GM21717 (cell line): ENCODE results near the gene PHKG2.
A peak's percentile ranks its signal among the peaks of the same experiment; 100 is the strongest.
"Not testable (repeated sequence)": the region's sequence is repeated elsewhere in the genome, so short reads cannot be mapped to it uniquely, and the experiment has no call there.

Experiments
- ATAC-seq: cut with Tn5 transposase; IDR thresholded peaks from one replicate; pipeline ENCODE4 v1.9.1; 2021; ENCODE audit warnings: mild to moderate bottlenecking, moderate library complexity; ENCODE audit not compliant: unreplicated experiment

Gene PHKG2

GRCh38 chr16:30747799-30748633 is at the start of gene PHKG2:
Gene PHKG2, plus strand, starts transcription at chr16:30748425. Its CDS starts 396 bp downstream, at chr16:30748821.
- ATAC-seq, result peak; percentile 89

- peak; percentile 30 for ATAC-seq
Measured at GRCh38 chr16:30698816-30699614, 49.2 kb upstream of the PHKG2 start, which contains the start of gene SRCAP. Gene SRCAP, plus strand, starts transcription at chr16:30699171. Its CDS starts 1,654 bp downstream, at chr16:30700825.

GRCh38 chr16:30699615-30700099 is 48.6 kb upstream of the PHKG2 start:
- no peak for ATAC-seq

GRCh38 chr16:30700491-30700890 is 47.7 kb upstream of the PHKG2 start:
- no peak for ATAC-seq

DNA sequence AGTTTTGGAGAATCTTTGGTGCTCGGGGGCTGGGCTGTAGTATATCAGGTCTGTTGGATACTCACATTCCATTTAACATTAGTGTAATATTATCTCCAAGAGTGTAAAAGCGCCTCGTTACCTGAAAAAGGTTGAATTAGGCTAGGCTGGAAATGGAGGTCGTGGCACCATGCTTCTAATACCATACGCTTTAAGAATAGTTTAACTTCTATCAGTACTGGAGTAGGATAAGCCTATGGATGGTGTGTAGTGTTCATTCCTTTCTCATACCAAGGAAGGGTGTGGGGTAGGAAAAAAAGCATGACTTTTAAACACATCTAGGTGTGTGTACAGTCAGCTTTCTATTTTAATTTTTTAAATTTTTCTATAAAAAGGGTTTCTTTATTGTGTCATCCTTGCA is 47.3 kb upstream of the PHKG2 start:
- no peak for ATAC-seq

GRCh38 chr16:30703071-30703470 is 45.2 kb upstream of the PHKG2 start:
- not testable (repeated sequence) for ATAC-seq

GRCh38 chr16:30703971-30704370 is 44.3 kb upstream of the PHKG2 start:
- no peak for ATAC-seq

- no peak for ATAC-seq
Measured at GRCh38 chr16:30706046-30706445, 42.2 kb upstream of the PHKG2 start.

DNA sequence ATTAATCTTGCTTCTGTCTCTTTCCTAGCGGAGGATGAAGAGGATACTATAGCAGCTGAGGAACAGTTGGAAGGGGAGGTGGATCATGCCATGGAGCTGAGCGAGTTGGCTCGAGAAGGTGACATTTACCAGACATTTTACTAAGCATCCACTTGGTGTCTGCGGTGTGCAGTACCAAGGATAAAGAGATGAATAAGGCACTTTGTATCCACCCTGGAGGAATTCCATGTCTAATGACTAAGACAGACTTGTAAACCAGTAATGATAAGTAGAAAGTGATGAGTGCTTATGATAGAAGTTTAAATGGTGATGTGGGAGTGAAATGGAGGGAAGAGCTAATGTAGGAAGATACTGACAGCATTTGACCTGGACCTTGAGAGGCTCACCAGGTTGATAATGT is 37.3 kb upstream of the PHKG2 start:
- no peak for ATAC-seq

- ATAC-seq, result no peak
Measured at GRCh38 chr16:30711712-30712111, 36.5 kb upstream of the PHKG2 start.

DNA sequence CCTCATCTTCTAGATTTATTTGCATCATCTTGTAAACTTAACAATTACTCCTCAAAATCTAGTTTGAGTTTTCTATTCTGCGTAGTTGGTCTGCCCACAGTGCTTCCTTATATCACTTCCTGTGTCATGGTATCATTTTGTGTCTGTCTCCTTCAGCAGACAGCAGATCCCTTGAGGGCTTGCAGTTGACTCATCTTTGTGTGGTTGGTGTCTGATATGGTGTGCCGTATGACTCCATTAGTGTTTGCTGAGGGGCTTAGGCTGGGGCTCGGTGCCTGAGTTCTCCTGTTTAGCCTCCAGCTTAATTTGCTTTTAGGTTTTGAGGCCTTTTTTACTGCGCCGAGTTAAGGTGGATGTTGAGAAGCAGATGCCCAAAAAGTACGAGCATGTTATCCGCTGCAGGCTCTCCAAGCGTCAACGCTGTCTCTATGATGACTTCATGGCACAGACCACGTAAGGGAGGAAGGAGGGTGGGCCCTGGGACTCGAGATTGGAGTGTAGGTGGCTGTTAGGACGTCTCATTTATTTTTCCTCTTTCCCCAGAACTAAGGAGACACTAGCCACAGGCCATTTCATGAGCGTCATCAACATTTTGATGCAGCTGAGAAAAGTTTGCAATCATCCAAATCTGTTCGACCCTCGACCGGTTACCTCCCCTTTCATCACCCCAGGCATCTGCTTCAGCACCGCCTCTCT is 32.3 kb upstream of the PHKG2 start:
- ATAC-seq, result no peak

GRCh38 chr16:30720086-30720485 is 28.1 kb upstream of the PHKG2 start:
- ATAC-seq, result no peak

- no peak for ATAC-seq
Measured at GRCh38 chr16:30720694-30721093, 27.5 kb upstream of the PHKG2 start.

GRCh38 chr16:30721167-30721566 is 27.1 kb upstream of the PHKG2 start:
- ATAC-seq, result no peak

DNA sequence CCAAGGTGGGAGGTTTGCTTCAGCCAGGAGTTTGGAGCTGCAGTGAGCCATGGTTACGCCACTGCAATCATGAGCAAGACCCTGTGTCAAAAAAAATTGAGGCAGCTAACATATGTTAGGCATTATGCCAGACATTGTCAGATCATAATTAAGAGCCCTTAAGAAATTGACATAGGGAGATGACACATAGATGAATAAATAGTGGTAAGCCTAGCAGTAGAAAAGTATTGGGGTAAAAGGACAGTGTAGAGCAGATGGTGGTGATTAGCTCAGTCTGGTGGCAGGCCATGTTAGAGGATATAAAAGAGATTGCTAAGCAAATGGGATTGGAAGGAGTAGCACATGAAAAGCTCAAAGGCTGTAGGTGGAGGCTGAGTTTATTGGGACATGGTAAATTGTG is 26.6 kb upstream of the PHKG2 start:
- no peak for ATAC-seq

GRCh38 chr16:30722443-30722842 is 25.8 kb upstream of the PHKG2 start:
- no peak for ATAC-seq

GRCh38 chr16:30722916-30723315 is 25.3 kb upstream of the PHKG2 start:
- ATAC-seq, result no peak

GRCh38 chr16:30723725-30724355 is 24.4 kb upstream of the PHKG2 start:
- ATAC-seq, result no peak

DNA sequence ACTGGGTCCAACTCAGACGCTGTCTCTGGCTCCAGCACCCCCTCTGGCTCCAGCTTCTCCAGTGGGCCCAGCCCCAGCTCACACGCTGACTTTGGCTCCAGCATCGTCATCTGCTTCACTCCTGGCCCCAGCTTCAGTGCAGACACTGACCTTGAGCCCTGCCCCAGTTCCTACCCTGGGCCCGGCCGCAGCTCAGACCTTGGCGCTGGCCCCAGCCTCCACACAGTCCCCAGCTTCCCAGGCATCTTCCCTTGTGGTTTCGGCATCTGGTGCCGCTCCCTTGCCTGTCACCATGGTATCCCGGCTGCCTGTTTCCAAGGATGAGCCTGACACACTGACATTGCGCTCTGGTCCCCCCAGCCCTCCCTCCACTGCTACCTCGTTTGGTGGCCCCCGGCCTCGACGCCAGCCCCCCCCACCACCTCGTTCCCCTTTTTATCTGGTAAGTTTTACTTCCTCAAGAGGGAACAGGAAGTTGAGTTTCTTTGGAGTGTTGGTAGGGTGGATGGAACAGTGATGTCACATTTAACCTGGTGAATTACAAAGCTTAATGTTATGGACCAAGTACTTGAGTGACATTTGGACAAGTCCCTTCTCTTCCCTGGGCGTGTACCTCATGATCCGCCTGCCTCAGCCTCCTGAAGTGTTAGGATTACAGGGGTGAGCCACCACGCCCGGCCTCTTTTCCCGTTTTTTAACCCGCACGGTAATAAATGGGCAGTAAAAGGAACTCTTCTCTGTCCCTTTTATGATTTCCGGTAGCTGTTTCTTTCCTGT is 23.4 kb upstream of the PHKG2 start:
- no peak for ATAC-seq

DNA sequence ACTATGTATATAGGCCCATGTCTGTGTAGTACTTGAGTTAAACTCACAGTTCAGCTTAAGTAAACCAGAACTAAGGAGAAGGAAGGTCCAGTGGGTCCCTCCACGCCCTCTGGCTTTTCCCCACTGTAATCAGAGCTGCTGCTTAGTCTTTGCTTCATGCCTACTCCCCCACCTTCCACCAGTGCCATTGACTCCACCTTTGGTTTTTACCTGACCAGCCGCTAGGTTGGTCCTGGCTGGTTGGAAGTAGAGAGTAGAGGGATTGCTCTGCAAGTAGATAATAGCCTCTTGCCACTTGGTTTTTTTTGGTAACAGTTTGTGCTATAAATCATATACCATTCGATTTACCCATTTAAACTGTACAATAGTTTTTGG is 22.8 kb upstream of the PHKG2 start:
- no peak for ATAC-seq
